ENCODE measurements around the gene TSC1.

Gene TSC1

DNA sequence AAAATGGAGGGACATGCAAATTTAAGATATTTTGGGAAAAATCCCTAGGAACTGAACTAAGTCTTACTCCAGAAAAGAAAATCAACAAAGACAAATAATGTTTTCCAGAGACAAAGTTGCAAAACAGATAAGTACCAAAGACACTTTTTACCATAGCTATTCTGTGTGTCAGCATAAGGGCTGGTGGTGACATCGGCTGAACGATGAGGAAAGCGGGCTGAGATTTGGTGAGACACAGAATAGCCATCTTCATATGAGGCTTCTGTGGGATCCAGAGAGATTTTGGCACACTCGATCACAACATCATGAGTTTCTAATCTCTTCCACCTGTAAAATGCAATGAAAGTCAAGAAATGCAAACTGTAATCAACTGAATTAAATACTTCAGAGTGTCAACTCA, 32.3 kb downstream of the TSC1 start:
- Histone ChIP-seq H3K27ac (no peak overlapping the region), H3K9ac (ENCODE audit: insufficient read length) (no peak overlapping the region), H3K9me3 (ENCODE audit: low read depth, low read length) (no peaks in the 10 kb centered on the region), H3K4me3 (no peak overlapping the region), H3K36me3 (ENCODE audit: insufficient read depth, low read length) (peaks cover 38% of the 10 kb centered on the region)
- no peak for DNase-seq (ENCODE audit: low read depth, low spot score)
- TF ChIP-seq EZH2 (IDR thresholded peaks at IDR 0.05): no peak
- TF ChIP-seq FOXP2 (optimal IDR thresholded peaks at IDR 0.05; ENCODE audit: control extremely low read depth, extremely low read length, insufficient read depth): no peak
- no peak for TF ChIP-seq POLR2AphosphoS5 (IDR thresholded peaks at IDR 0.05; ENCODE audit: borderline replicate concordance, low read depth, low read length)

DNA sequence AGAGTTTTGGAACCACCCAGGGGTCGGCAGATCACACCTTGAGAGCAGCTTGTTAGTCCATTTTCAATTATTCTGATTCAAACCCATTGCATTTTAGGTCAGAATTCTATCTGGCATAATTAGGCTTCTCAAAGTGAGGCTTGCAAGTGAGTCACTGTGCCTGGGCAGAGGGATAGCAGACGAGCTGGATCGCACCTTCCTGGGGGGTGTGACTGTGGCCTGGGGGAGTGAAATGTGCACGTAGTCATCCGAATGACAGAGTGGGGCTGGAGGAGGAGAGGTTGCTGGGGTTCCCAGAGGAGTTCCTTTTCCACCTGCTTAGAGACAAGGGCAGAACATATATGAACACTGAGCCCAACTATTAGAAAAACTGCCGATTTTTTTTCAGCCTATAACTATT, 34.0 kb downstream of the TSC1 start:
- Histone ChIP-seq H3K9ac (ENCODE audit: insufficient read length) (no peak overlapping the region), H3K9me3 (ENCODE audit: low read depth, low read length) (no peaks in the 10 kb centered on the region), H3K4me3 (no peak overlapping the region), H3K36me3 (ENCODE audit: insufficient read depth, low read length) (peaks cover 33% of the 10 kb centered on the region), H3K27ac (no peak overlapping the region)
- no peak for DNase-seq (ENCODE audit: low read depth, low spot score)
- no peak for TF ChIP-seq FOXP2 (optimal IDR thresholded peaks at IDR 0.05; ENCODE audit: control extremely low read depth, extremely low read length, insufficient read depth)
- no peak for TF ChIP-seq POLR2AphosphoS5 (IDR thresholded peaks at IDR 0.05; ENCODE audit: borderline replicate concordance, low read depth, low read length)
- TF ChIP-seq EZH2 (IDR thresholded peaks at IDR 0.05): no peak

- Histone ChIP-seq H3K27ac (no peak overlapping the region), H3K36me3 (ENCODE audit: insufficient read depth, low read length) (peaks cover 38% of the 10 kb centered on the region), H3K9me3 (ENCODE audit: low read depth, low read length) (no peaks in the 10 kb centered on the region), H3K4me3 (no peak overlapping the region), H3K9ac (ENCODE audit: insufficient read length) (no peak overlapping the region)
- TF ChIP-seq FOXP2 (optimal IDR thresholded peaks at IDR 0.05; ENCODE audit: control extremely low read depth, extremely low read length, insufficient read depth) (no peak), EZH2 (IDR thresholded peaks at IDR 0.05) (no peak), POLR2AphosphoS5 (IDR thresholded peaks at IDR 0.05; ENCODE audit: borderline replicate concordance, low read depth, low read length) (no peak)
- no peak for DNase-seq (ENCODE audit: low read depth, low spot score)
Measured at GRCh38 chr9:132909311-132909710, 35.1 kb downstream of the TSC1 start.

DNA sequence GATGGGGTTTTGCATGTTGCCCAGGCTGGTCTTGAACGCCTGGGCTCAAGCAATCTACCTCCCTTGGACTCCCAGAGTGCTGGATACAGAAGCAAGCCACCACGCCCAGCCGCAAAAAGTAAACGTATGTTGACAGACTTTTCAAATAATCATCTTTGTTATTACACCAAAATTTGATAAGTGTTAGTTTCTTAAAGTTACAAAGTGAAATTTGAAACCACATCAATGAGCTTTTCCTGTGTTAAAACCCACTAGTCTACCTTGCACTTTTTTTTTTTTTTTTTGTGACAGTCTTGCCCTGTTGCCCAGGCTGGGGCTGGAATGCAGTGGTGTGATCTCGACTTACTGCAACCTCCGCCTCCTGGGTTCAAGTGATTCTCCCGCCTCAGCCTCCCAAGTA, 35.8 kb downstream of the TSC1 start:
- no peak overlapping the region for H3K4me3 ChIP-seq
- TF ChIP-seq FOXP2 (optimal IDR thresholded peaks at IDR 0.05; ENCODE audit: control extremely low read depth, extremely low read length, insufficient read depth) (no peak), EZH2 (IDR thresholded peaks at IDR 0.05) (no peak), POLR2AphosphoS5 (IDR thresholded peaks at IDR 0.05; ENCODE audit: borderline replicate concordance, low read depth, low read length) (no peak)
- no peak overlapping the region for H3K27ac ChIP-seq
- DNase-seq (ENCODE audit: low read depth, low spot score): no peak
- no peak overlapping the region for H3K9ac ChIP-seq (ENCODE audit: insufficient read length)
- peaks cover 44% of the 10 kb centered on the region for H3K36me3 ChIP-seq (ENCODE audit: insufficient read depth, low read length)
- no peaks in the 10 kb centered on the region for H3K9me3 ChIP-seq (ENCODE audit: low read depth, low read length)

DNA sequence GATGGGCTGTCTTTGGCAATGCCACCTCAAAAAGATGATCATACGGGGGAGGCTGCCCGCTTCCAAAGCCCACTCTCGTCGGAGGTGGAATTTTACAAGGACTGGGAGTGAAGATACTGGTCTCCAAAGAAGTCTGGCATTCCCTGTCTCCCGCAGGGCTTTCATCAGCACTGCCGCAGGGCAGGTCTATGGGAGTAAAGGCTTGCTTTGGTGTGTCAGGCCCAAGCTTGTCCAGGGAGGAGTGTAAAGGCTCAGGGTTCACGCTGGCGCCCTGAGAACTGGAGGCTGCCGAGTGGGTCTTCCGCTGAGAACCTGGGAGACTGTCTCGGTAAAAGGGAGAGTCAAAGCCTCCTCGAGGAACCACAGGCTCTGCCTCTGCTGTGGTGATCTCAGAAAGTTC, 38.7 kb downstream of the TSC1 start:
- H3K27ac ChIP-seq: no peak overlapping the region
- H3K4me3 ChIP-seq: no peak overlapping the region
- H3K36me3 ChIP-seq (ENCODE audit: insufficient read depth, low read length): peaks cover 37% of the 10 kb centered on the region
- H3K9me3 ChIP-seq (ENCODE audit: low read depth, low read length): no peaks in the 10 kb centered on the region
- TF ChIP-seq EZH2 (IDR thresholded peaks at IDR 0.05): no peak
- no peak for TF ChIP-seq POLR2AphosphoS5 (IDR thresholded peaks at IDR 0.05; ENCODE audit: borderline replicate concordance, low read depth, low read length)
- TF ChIP-seq FOXP2 (optimal IDR thresholded peaks at IDR 0.05; ENCODE audit: control extremely low read depth, extremely low read length, insufficient read depth): no peak
- DNase-seq (ENCODE audit: low read depth, low spot score): no peak
- H3K9ac ChIP-seq (ENCODE audit: insufficient read length): no peak overlapping the region

DNA sequence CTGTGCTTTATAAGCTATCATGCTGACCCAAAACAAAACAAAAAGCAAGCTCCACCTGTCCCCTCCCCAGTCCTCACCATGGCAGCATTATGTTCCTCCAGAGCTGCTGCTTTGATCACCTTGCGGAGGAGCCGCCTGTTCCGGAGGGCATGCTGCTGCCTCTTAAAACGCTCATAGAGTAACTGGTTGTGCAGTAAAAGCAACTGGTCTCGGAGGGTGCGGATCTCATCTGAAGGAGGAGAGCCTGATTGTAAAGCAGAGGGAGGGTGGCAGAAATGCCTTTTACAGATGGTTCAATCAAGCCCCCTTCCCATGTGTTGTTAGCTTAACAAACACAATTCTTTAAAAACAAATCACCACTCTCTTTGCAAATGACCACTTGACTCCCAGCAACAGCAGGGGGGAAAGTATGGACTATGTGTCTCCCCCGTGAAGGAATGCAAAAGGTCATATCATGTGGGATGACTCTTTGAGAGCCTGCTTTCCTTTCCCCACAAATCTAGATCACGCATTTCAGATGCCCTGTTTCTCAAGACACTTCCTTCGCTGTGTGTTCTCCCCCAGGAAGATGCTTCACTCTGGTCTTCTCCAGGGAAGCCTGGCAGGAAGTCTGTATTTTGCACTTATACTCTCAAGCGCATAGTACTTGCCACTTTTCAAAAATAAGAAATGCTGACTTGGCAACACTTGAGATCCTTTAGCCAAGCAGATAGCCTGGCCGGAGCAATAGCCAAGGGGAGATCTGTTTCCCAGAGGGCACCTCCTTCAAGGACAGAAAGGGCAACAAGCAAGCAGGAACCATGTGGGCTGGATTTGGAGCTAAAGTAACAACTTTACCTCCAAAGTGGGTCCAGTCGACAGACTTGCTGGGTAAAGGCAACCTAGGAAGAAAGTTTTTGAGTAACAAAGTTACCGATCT, 40.6 kb downstream of the TSC1 start:
- Histone ChIP-seq H3K9ac (ENCODE audit: insufficient read length) (no peak overlapping the region), H3K9me3 (ENCODE audit: low read depth, low read length) (no peaks in the 10 kb centered on the region), H3K27ac (no peak overlapping the region), H3K36me3 (ENCODE audit: insufficient read depth, low read length) (peaks cover 36% of the 10 kb centered on the region), H3K4me3 (no peak overlapping the region)
- TF ChIP-seq FOXP2 (optimal IDR thresholded peaks at IDR 0.05; ENCODE audit: control extremely low read depth, extremely low read length, insufficient read depth) (no peak), POLR2AphosphoS5 (IDR thresholded peaks at IDR 0.05; ENCODE audit: borderline replicate concordance, low read depth, low read length) (no peak), EZH2 (IDR thresholded peaks at IDR 0.05) (no peak)
- no peak for DNase-seq (ENCODE audit: low read depth, low spot score)

GRCh38 chr9:132901858-132902831, 42.3 kb downstream of the TSC1 start:
- Histone ChIP-seq H3K4me3 (no peak overlapping the region), H3K27ac (no peak overlapping the region), H3K9me3 (ENCODE audit: low read depth, low read length) (no peaks in the 10 kb centered on the region), H3K36me3 (ENCODE audit: insufficient read depth, low read length) (peaks cover 49% of the 10 kb centered on the region), H3K9ac (ENCODE audit: insufficient read length) (no peak overlapping the region)
- peak; percentile 47 for DNase-seq (ENCODE audit: low read depth, low spot score)
- TF ChIP-seq FOXP2 (optimal IDR thresholded peaks at IDR 0.05; ENCODE audit: control extremely low read depth, extremely low read length, insufficient read depth): no peak
- no peak for TF ChIP-seq POLR2AphosphoS5 (IDR thresholded peaks at IDR 0.05; ENCODE audit: borderline replicate concordance, low read depth, low read length)
- no peak for TF ChIP-seq EZH2 (IDR thresholded peaks at IDR 0.05)

DNA sequence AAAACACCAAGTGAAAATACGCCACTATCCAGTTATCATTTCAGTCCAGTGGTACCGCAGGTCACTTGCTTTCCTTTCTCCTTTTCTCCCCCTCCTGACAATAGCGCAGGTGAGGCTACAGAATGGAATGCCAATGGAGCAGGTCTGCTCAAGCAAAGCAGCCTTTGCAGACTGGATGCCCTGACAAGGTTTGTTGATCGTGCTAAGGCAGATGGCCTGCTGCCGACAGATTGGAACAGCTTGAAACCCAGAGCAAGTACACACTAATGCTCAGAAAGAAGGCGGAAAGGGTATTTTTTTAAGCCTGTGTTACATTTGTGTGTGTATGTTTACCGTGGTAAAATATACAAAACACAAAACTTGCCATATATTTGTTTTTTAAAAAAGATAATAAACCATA, 46.4 kb downstream of the TSC1 start:
- H3K27ac ChIP-seq: no peak overlapping the region
- TF ChIP-seq FOXP2 (optimal IDR thresholded peaks at IDR 0.05; ENCODE audit: control extremely low read depth, extremely low read length, insufficient read depth) (no peak), EZH2 (IDR thresholded peaks at IDR 0.05) (no peak), POLR2AphosphoS5 (IDR thresholded peaks at IDR 0.05; ENCODE audit: borderline replicate concordance, low read depth, low read length) (no peak)
- no peaks in the 10 kb centered on the region for H3K9me3 ChIP-seq (ENCODE audit: low read depth, low read length)
- DNase-seq (ENCODE audit: low read depth, low spot score): no peak
- peaks cover 58% of the 10 kb centered on the region for H3K36me3 ChIP-seq (ENCODE audit: insufficient read depth, low read length)
- no peak overlapping the region for H3K9ac ChIP-seq (ENCODE audit: insufficient read length)
- no peak overlapping the region for H3K4me3 ChIP-seq
